ENCODE results near the gene DISC1. TPM values are rescaled to one million over a fixed set of nuclear protein-coding genes. Genes with fewer than 3 reads are reported as not detected.
"Not testable (repeated sequence)": the region's sequence is repeated elsewhere in the genome, so short reads cannot be mapped to it uniquely, and the experiment has no call there.

Gene DISC1
- total RNA-seq, 1 experiment from 2014 or later = 1.8 TPM

GRCh38 chr1:231639819-231640218, 13.2 kb downstream of the DISC1 start:
- TF ChIP-seq ZBTB33 (IDR thresholded peaks at IDR 0.05; ENCODE audit: extremely low read depth, insufficient replicate concordance, low read length) = no peak
- no peak for TF ChIP-seq SIN3A (IDR thresholded peaks at IDR 0.05; ENCODE audit: low read depth)
- no peak for TF ChIP-seq YY1 (IDR thresholded peaks at IDR 0.05; ENCODE audit: extremely low read depth, insufficient replicate concordance, low read depth, low read length)
- TF ChIP-seq ZNF274 (IDR thresholded peaks at IDR 0.05; ENCODE audit: low read depth, low read length) = no peak
- no peak for TF ChIP-seq CEBPB (IDR thresholded peaks at IDR 0.05; ENCODE audit: low read depth)
- TF ChIP-seq POLR2A (IDR thresholded peaks at IDR 0.05; ENCODE audit: borderline replicate concordance, extremely low read depth, insufficient read depth, insufficient read length) = no peak
- no peak for TF ChIP-seq JUND (IDR thresholded peaks at IDR 0.05)
- TF ChIP-seq REST (IDR thresholded peaks at IDR 0.05; ENCODE audit: low read depth) = no peak
- TF ChIP-seq MAX (IDR thresholded peaks at IDR 0.05) = no peak
- no peak for TF ChIP-seq CTCF (IDR thresholded peaks at IDR 0.05 in 2 of 3, conservative IDR thresholded peaks at IDR 0.05 in 1 of 3; ENCODE audit: borderline replicate concordance in 1 of 3, insufficient read depth in 1 of 3, low read depth in 2 of 3, low read length in 2 of 3)
- Histone ChIP-seq H2AFZ (ENCODE audit: low read depth, low read length, poor library complexity, severe bottlenecking) (no peak overlapping the region), H3K9me2 (ENCODE audit: insufficient read depth) (no peaks in the 10 kb centered on the region), H3K27me3 (ENCODE audit: insufficient read depth, low read length) (0 out of 2 replicates have a peak, but pooled peaks cover 3% of the 10 kb centered on the region), H3K4me1 (ENCODE audit: control insufficient read depth in 1 of 2, insufficient read depth in 2 of 2, low read length in 2 of 2) (peaks cover 0 to 14% of the 10 kb centered on the region in 2 experiments; a peak in 3 of 4 replicates), H3K9me3 (ENCODE audit: control insufficient read depth in 1 of 2, insufficient read depth in 1 of 2, low read depth in 1 of 2, low read length in 2 of 2) (no peaks in the 10 kb centered on the region), H3K79me2 (ENCODE audit: insufficient read depth, low read length) (no peaks in the 10 kb centered on the region), H3K4me2 (ENCODE audit: low read length) (no peak overlapping the region), H3K27ac (ENCODE audit: low read depth, low read length) (no peak overlapping the region), H3K4me3 (replicated peaks in 1 of 2; ENCODE audit: low read depth in 1 of 2, low read length in 2 of 2) (no peak overlapping the region), H4K20me1 (ENCODE audit: insufficient read depth) (no peaks in the 10 kb centered on the region), H3K9ac (ENCODE audit: low read length) (no peak overlapping the region), H3K36me3 (ENCODE audit: control insufficient read depth in 1 of 2, insufficient read depth in 2 of 2, low read length in 2 of 2) (no peaks in the 10 kb centered on the region)
- CTCF ChIA-PET = no interaction called here
- POLR2A ChIA-PET = no interaction called here
- intact Hi-C loops (cut with micrococcal nuclease) = no loop called here
- DNase-seq (ENCODE audit: low read depth, low spot score) = no peak
- ATAC-seq = no peak
- RAD21 ChIA-PET (ENCODE audit: low non-redundant PET in 1 of 2, low total read pairs in 2 of 2, uncharacterized antibody in 2 of 2, unreplicated experiment in 2 of 2) = no interaction called here
- no TSS peak for BruUV-seq (replicated peaks)

GRCh38 chr1:231641444-231641843, 14.9 kb downstream of the DISC1 start:
- POLR2A ChIA-PET; ATAC-seq; H3K9me2 ChIP-seq (ENCODE audit: insufficient read depth); BruUV-seq (replicated peaks); H3K9me3 ChIP-seq (ENCODE audit: control insufficient read depth in 1 of 2, insufficient read depth in 1 of 2, low read depth in 1 of 2, low read length in 2 of 2); H3K4me3 ChIP-seq (replicated peaks in 1 of 2; ENCODE audit: low read depth in 1 of 2, low read length in 2 of 2); H3K79me2 ChIP-seq (ENCODE audit: insufficient read depth, low read length); intact Hi-C loops (cut with micrococcal nuclease); H3K4me2 ChIP-seq (ENCODE audit: low read length); H2AFZ ChIP-seq (ENCODE audit: low read depth, low read length, poor library complexity, severe bottlenecking); H3K27me3 ChIP-seq (ENCODE audit: insufficient read depth, low read length); CTCF ChIA-PET; H4K20me1 ChIP-seq (ENCODE audit: insufficient read depth); H3K36me3 ChIP-seq (ENCODE audit: control insufficient read depth in 1 of 2, insufficient read depth in 2 of 2, low read length in 2 of 2); H3K27ac ChIP-seq (ENCODE audit: low read depth, low read length); DNase-seq (ENCODE audit: low read depth, low spot score); H3K9ac ChIP-seq (ENCODE audit: low read length): not testable (repeated sequence)
- peaks cover 0 to 10% of the 10 kb centered on the region in 2 experiments; a peak in 3 of 4 replicates for H3K4me1 ChIP-seq (ENCODE audit: control insufficient read depth in 1 of 2, insufficient read depth in 2 of 2, low read length in 2 of 2)
- RAD21 ChIA-PET (ENCODE audit: low non-redundant PET in 1 of 2, low total read pairs in 2 of 2, uncharacterized antibody in 2 of 2, unreplicated experiment in 2 of 2) = interaction anchor here in 1 of 2 experiments (0.6 kb wide), 1 partner anchor 25 kb away, joined by 3 read pairs; no protein-coding TSS in a partner anchor
